GM18868 (cell line): ENCODE results near the gene LAMTOR3.

Source experiments
- ATAC-seq: cut with Tn5 transposase; IDR thresholded peaks from one replicate; pipeline ENCODE4 v1.9.1; 2021; ENCODE audit warnings: mild to moderate bottlenecking, moderate library complexity; ENCODE audit not compliant: unreplicated experiment

LAMTOR3 gene

GRCh38 chr4:99863804-99864203 lies 30.4 kb downstream of the LAMTOR3 start:
- ATAC-seq, result no peak

GRCh38 chr4:99861120-99861905 lies 32.9 kb downstream of the LAMTOR3 start:
- ATAC-seq, result peak; percentile 68

GRCh38 chr4:99860521-99860920 lies 33.7 kb downstream of the LAMTOR3 start:
- ATAC-seq, result no peak

- peak; percentile 44 for ATAC-seq
These were observed 34.6 kb downstream of the LAMTOR3 start for GRCh38 chr4:99859618-99860017.

GRCh38 chr4:99857307-99857706 lies 36.9 kb downstream of the LAMTOR3 start:
- no peak for ATAC-seq

GRCh38 chr4:99856166-99856565 lies 38.1 kb downstream of the LAMTOR3 start:
- no peak for ATAC-seq

- peak; percentile 43 for ATAC-seq
These were observed 38.5 kb downstream of the LAMTOR3 start for GRCh38 chr4:99855678-99856077.

- ATAC-seq, result no peak
These were observed 40.2 kb downstream of the LAMTOR3 start for GRCh38 chr4:99853999-99854398.

GRCh38 chr4:99853190-99853589 lies 41.0 kb downstream of the LAMTOR3 start:
- no peak for ATAC-seq

- ATAC-seq, result peak; percentile 3
These were observed 42.0 kb downstream of the LAMTOR3 start for GRCh38 chr4:99852199-99852749.

- peak; percentile 40 for ATAC-seq
These were observed 45.6 kb downstream of the LAMTOR3 start for GRCh38 chr4:99848591-99849001.

- ATAC-seq, result peak; percentile 61
These were observed 46.8 kb downstream of the LAMTOR3 start for GRCh38 chr4:99847362-99847976.

- no peak for ATAC-seq
These were observed 47.3 kb downstream of the LAMTOR3 start for GRCh38 chr4:99846891-99847290.

GRCh38 chr4:99845708-99846469 lies 48.3 kb downstream of the LAMTOR3 start:
- ATAC-seq, result peak; percentile 21

- ATAC-seq, result no peak
These were observed 49.0 kb downstream of the LAMTOR3 start for GRCh38 chr4:99845179-99845578.

GRCh38 chr4:99844048-99844447 lies 50.2 kb downstream of the LAMTOR3 start:
- no peak for ATAC-seq

GRCh38 chr4:99843413-99843812 lies 50.8 kb downstream of the LAMTOR3 start:
- ATAC-seq, result no peak

- peak; percentile 37 for ATAC-seq
These were observed 53.1 kb downstream of the LAMTOR3 start for GRCh38 chr4:99841129-99841528.

- ATAC-seq, result no peak
These were observed 55.3 kb downstream of the LAMTOR3 start for GRCh38 chr4:99838927-99839326.

GRCh38 chr4:99835942-99836341 lies 58.3 kb downstream of the LAMTOR3 start:
- no peak for ATAC-seq

- no peak for ATAC-seq
These were observed 59.7 kb downstream of the LAMTOR3 start for GRCh38 chr4:99834569-99834968.
